Skeletal muscle cell (primary cell): ENCODE data around the gene IPO5.
"Not testable (repeated sequence)": the region's sequence is repeated elsewhere in the genome, so short reads cannot be mapped to it uniquely, and the experiment has no call there.

ENCODE experiments used
- DNase-seq: peaks from one replicate; pipeline ENCODE4 v3.0.0-alpha.2; 2010; ENCODE audit warnings: low read depth
- H3K4me3 ChIP-seq: 2 replicates; pipeline ENCODE4 v1.5.1; 2011; ENCODE audit warnings: low read depth, mild to moderate bottlenecking, control low read depth, low read length, moderate library complexity

The IPO5 gene

GRCh38 chr13:97946951-97947588 lies 6.4 kb upstream of the IPO5 start:
- DNase-seq, result peak; percentile 87
- no peak overlapping the region for H3K4me3 ChIP-seq

- DNase-seq, result no peak
- H3K4me3 ChIP-seq, result no peak overlapping the region
Measured at GRCh38 chr13:97948041-97948440, 5.4 kb upstream of the IPO5 start.

GRCh38 chr13:97949316-97949715 lies 4.2 kb upstream of the IPO5 start:
- not testable (repeated sequence) for H3K4me3 ChIP-seq, DNase-seq

- DNase-seq, result no peak
- no peak overlapping the region for H3K4me3 ChIP-seq
Measured at GRCh38 chr13:97951376-97951775, 2.1 kb upstream of the IPO5 start.

GRCh38 chr13:97952831-97953230 lies 644 bp upstream of the IPO5 start:
- DNase-seq, H3K4me3 ChIP-seq: not testable (repeated sequence)

GRCh38 chr13:97961340-97961739 lies 7.9 kb downstream of the IPO5 start:
- no peak for DNase-seq

GRCh38 chr13:97962887-97963286 lies 9.4 kb downstream of the IPO5 start:
- no peak overlapping the region for H3K4me3 ChIP-seq
- DNase-seq, result no peak

More at GRCh38 chr13:97961340-97961739, 7.9 kb downstream of the IPO5 start:
- no peak overlapping the region for H3K4me3 ChIP-seq

GRCh38 chr13:97967226-97967625 lies 13.8 kb downstream of the IPO5 start:
- no peak for DNase-seq
- no peak overlapping the region for H3K4me3 ChIP-seq

GRCh38 chr13:97967948-97968347 lies 14.5 kb downstream of the IPO5 start:
- no peak overlapping the region for H3K4me3 ChIP-seq
- DNase-seq, result no peak

- DNase-seq, result no peak
- H3K4me3 ChIP-seq, result no peak overlapping the region
Measured at GRCh38 chr13:97971519-97971918, 18.0 kb downstream of the IPO5 start.

GRCh38 chr13:97974773-97975172 lies 21.3 kb downstream of the IPO5 start:
- H3K4me3 ChIP-seq, result no peak overlapping the region
- DNase-seq, result no peak

GRCh38 chr13:97975280-97975847 lies 21.9 kb downstream of the IPO5 start:
- DNase-seq, result no peak
- peak overlapping the region; percentile 71 for H3K4me3 ChIP-seq

GRCh38 chr13:97975848-97976609 lies 22.6 kb downstream of the IPO5 start:
- H3K4me3 ChIP-seq, result peak overlapping the region; percentile 84
- peak; percentile 51 for DNase-seq

GRCh38 chr13:97976610-97977521 lies 23.4 kb downstream of the IPO5 start:
- no peak for DNase-seq
- H3K4me3 ChIP-seq, result peak overlapping the region; percentile 84

GRCh38 chr13:97977982-97978381 lies 24.5 kb downstream of the IPO5 start:
- H3K4me3 ChIP-seq, result peak overlapping the region; percentile 84
- no peak for DNase-seq

GRCh38 chr13:97978651-97979050 lies 25.2 kb downstream of the IPO5 start:
- peak overlapping the region; percentile 84 for H3K4me3 ChIP-seq
- DNase-seq, result no peak

GRCh38 chr13:97979051-97979450 lies 25.6 kb downstream of the IPO5 start:
- no peak for DNase-seq
- peak overlapping the region; percentile 84 for H3K4me3 ChIP-seq

GRCh38 chr13:97979556-97979955 lies 26.1 kb downstream of the IPO5 start:
- DNase-seq, result no peak
- no peak overlapping the region for H3K4me3 ChIP-seq

GRCh38 chr13:97982286-97982685 lies 28.8 kb downstream of the IPO5 start:
- no peak overlapping the region for H3K4me3 ChIP-seq

GRCh38 chr13:97986835-97987234 lies 33.4 kb downstream of the IPO5 start:
- DNase-seq, result no peak
- H3K4me3 ChIP-seq, result no peak overlapping the region

More at GRCh38 chr13:97982286-97982685, 28.8 kb downstream of the IPO5 start:
- no peak for DNase-seq
